ENCODE data around the gene B4GALNT4. TPM values are rescaled to one million over a fixed set of nuclear protein-coding genes. Genes with fewer than 3 reads are reported as not detected.

The B4GALNT4 gene
- total RNA-seq, 1 donor from 2014 or later, result 16.4 TPM

- Mint-ChIP-seq H3K27me3 (ENCODE audit: insufficient read depth, low read depth) (peaks cover 13% of the 10 kb centered on the region), H3K36me3 (peaks cover 24% of the 10 kb centered on the region), H3K4me3 (peak overlapping the region; percentile 55), H3K4me1 (peaks cover 5% of the 10 kb centered on the region), H3K27ac (peak overlapping the region; percentile 62), H3K9me3 (peaks cover 8% of the 10 kb centered on the region)
- H3K27ac ChIP-seq, result no peak overlapping the region
- H3K4me2 ChIP-seq, result no peak overlapping the region
- TF ChIP-seq EZH2phosphoT487 (IDR thresholded peaks at IDR 0.05) (no peak), CTCF (IDR thresholded peaks at IDR 0.05) (no peak), EZH2 (IDR thresholded peaks at IDR 0.05) (no peak)
- H3K36me3 ChIP-seq, result no peaks in the 10 kb centered on the region
- H3K4me3 ChIP-seq, result no peak overlapping the region
- no peaks in the 10 kb centered on the region for H3K79me2 ChIP-seq (ENCODE audit: low read depth)
- H4K20me1 ChIP-seq (ENCODE audit: low read depth), result no peaks in the 10 kb centered on the region
- H3K27me3 ChIP-seq, result no peaks in the 10 kb centered on the region
- no peaks in the 10 kb centered on the region for H3K4me1 ChIP-seq
- no peaks in the 10 kb centered on the region for H3F3A ChIP-seq (ENCODE audit: low read depth)
- H2AFZ ChIP-seq (replicated peaks), result no peak overlapping the region
- H3K9me3 ChIP-seq (ENCODE audit: low read depth), result no peaks in the 10 kb centered on the region
- no peak overlapping the region for H3K9ac ChIP-seq
- DNase-seq (ENCODE audit: low spot score), result no peak
Measured at GRCh38 chr11:381501-382072, 12.3 kb downstream of the B4GALNT4 start.

- Mint-ChIP-seq H3K4me1 (peaks cover 5% of the 10 kb centered on the region), H3K4me3 (peak overlapping the region; percentile 55), H3K9me3 (peaks cover 8% of the 10 kb centered on the region), H3K36me3 (peaks cover 24% of the 10 kb centered on the region), H3K27me3 (ENCODE audit: insufficient read depth, low read depth) (peaks cover 13% of the 10 kb centered on the region), H3K27ac (peak overlapping the region; percentile 62)
- Histone ChIP-seq H4K20me1 (ENCODE audit: low read depth) (no peaks in the 10 kb centered on the region), H3K9me3 (ENCODE audit: low read depth) (no peaks in the 10 kb centered on the region), H3K27me3 (no peaks in the 10 kb centered on the region), H3K4me3 (no peak overlapping the region), H3K4me1 (no peaks in the 10 kb centered on the region), H3K79me2 (ENCODE audit: low read depth) (no peaks in the 10 kb centered on the region), H3K36me3 (no peaks in the 10 kb centered on the region), H3K4me2 (no peak overlapping the region), H2AFZ (replicated peaks) (no peak overlapping the region), H3F3A (ENCODE audit: low read depth) (no peaks in the 10 kb centered on the region), H3K9ac (no peak overlapping the region), H3K27ac (no peak overlapping the region)
- no peak for DNase-seq (ENCODE audit: low spot score)
- no peak for TF ChIP-seq EZH2 (IDR thresholded peaks at IDR 0.05)
Measured at GRCh38 chr11:382081-382629, 12.9 kb downstream of the B4GALNT4 start.

GRCh38 chr11:383431-383830, 14.1 kb downstream of the B4GALNT4 start:
- TF ChIP-seq CTCF (IDR thresholded peaks at IDR 0.05) (no peak), EZH2phosphoT487 (IDR thresholded peaks at IDR 0.05) (no peak), EZH2 (IDR thresholded peaks at IDR 0.05) (no peak)
- no peaks in the 10 kb centered on the region for H3K9me3 ChIP-seq (ENCODE audit: low read depth)
- Mint-ChIP-seq H3K27ac (no peak overlapping the region), H3K4me3 (no peak overlapping the region), H3K36me3 (peaks cover 17% of the 10 kb centered on the region), H3K4me1 (peaks cover 5% of the 10 kb centered on the region), H3K27me3 (ENCODE audit: insufficient read depth, low read depth) (peaks cover 18% of the 10 kb centered on the region), H3K9me3 (peaks cover 5% of the 10 kb centered on the region)
- H2AFZ ChIP-seq (replicated peaks), result no peak overlapping the region
- no peaks in the 10 kb centered on the region for H4K20me1 ChIP-seq (ENCODE audit: low read depth)
- H3K4me3 ChIP-seq, result no peak overlapping the region
- no peaks in the 10 kb centered on the region for H3K4me1 ChIP-seq
- no peaks in the 10 kb centered on the region for H3K36me3 ChIP-seq
- no peaks in the 10 kb centered on the region for H3F3A ChIP-seq (ENCODE audit: low read depth)
- no peaks in the 10 kb centered on the region for H3K79me2 ChIP-seq (ENCODE audit: low read depth)
- DNase-seq (ENCODE audit: low spot score), result no peak
- no peak overlapping the region for H3K9ac ChIP-seq
- no peak overlapping the region for H3K4me2 ChIP-seq
- H3K27me3 ChIP-seq, result no peaks in the 10 kb centered on the region
- H3K27ac ChIP-seq, result peak overlapping the region; percentile 20

- H3K4me3 Mint-ChIP-seq, result no peak overlapping the region
- peaks cover 15% of the 10 kb centered on the region for H3K27me3 Mint-ChIP-seq (ENCODE audit: insufficient read depth, low read depth)
- Histone ChIP-seq H3K27ac (no peak overlapping the region), H3K4me2 (no peak overlapping the region), H3F3A (ENCODE audit: low read depth) (no peaks in the 10 kb centered on the region), H4K20me1 (ENCODE audit: low read depth) (no peaks in the 10 kb centered on the region), H3K9ac (no peak overlapping the region), H3K4me1 (no peaks in the 10 kb centered on the region), H3K9me3 (ENCODE audit: low read depth) (no peaks in the 10 kb centered on the region), H3K4me3 (no peak overlapping the region), H3K36me3 (no peaks in the 10 kb centered on the region), H2AFZ (replicated peaks) (no peak overlapping the region), H3K27me3 (no peaks in the 10 kb centered on the region), H3K79me2 (ENCODE audit: low read depth) (no peaks in the 10 kb centered on the region)
- peaks cover 11% of the 10 kb centered on the region for H3K36me3 Mint-ChIP-seq
- H3K27ac Mint-ChIP-seq, result no peak overlapping the region
- DNase-seq (ENCODE audit: low spot score), result no peak
- H3K4me1 Mint-ChIP-seq, result peaks cover 5% of the 10 kb centered on the region
- no peak for TF ChIP-seq CTCF (IDR thresholded peaks at IDR 0.05)
- TF ChIP-seq EZH2 (IDR thresholded peaks at IDR 0.05), result no peak
- no peak for TF ChIP-seq EZH2phosphoT487 (IDR thresholded peaks at IDR 0.05)
- H3K9me3 Mint-ChIP-seq, result peaks cover 5% of the 10 kb centered on the region
Measured at GRCh38 chr11:384511-384910, 15.2 kb downstream of the B4GALNT4 start.

Measured in neural progenitor cell (in vitro differentiated cells).